ENCODE results near the gene ABCC1.

The ABCC1 gene

DNA sequence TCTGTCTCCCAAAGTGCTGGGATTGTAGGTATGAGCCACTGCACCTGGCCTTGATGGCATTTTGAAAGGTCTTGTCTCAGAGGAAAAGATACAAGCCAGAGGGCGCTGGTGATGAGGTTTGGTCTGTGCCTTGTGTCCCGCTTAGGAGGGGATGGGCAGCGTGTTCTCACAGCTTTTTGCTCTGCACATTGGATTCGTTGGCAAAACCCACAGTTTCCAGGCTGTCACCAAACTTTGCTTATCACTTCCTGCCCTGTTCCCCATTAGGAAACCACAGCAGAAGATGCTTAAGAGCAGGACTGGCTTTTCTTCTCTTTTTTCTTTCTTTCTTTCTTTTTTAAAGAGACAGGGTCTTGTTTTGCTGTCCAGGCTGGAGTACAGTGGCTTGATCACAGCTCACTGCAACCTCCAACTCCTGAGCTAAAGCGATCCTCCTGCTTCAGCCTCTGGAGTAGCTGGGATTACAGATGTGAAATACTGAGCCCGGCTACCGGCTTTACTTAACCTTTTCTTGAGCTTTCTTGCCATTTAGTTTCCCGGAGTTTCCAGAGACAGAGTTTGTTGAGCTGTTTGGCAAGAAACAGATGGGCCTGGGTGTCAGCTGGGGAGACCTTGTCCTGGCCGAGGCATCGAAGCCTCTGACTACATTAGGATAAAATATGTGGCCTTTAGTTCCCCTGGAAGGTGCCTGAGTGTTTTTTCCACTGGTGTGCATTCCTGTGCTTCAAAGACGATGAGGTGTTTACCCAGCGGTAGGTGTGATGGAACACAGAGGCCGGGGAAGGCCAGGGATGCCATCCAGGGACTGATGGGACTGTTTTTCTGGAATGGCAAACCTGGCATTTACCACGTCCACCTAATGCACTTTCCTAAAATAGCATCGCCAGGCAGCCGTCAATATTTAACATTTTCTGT is 112.9 kb downstream of the ABCC1 start:
- in situ Hi-C loops (cut with HindIII; ENCODE audit: low pct_unique_long_range_greater_than_20kb, low sequenced_read_pairs): no loop called here
- TF ChIP-seq JUND (IDR thresholded peaks at IDR 0.05; ENCODE audit: low read depth): no peak
- no peak for DNase-seq (ENCODE audit: low read depth in 1 of 2, low spot score in 1 of 2)

- no peak for DNase-seq (ENCODE audit: low read depth in 1 of 2, low spot score in 1 of 2)
- in situ Hi-C loops (cut with HindIII; ENCODE audit: low pct_unique_long_range_greater_than_20kb, low sequenced_read_pairs): no loop called here
- no peak for TF ChIP-seq JUND (IDR thresholded peaks at IDR 0.05; ENCODE audit: low read depth)
These were observed 114.3 kb downstream of the ABCC1 start for GRCh38 chr16:16063683-16064082.

- in situ Hi-C loops (cut with HindIII; ENCODE audit: low pct_unique_long_range_greater_than_20kb, low sequenced_read_pairs): no loop called here
- no peak for DNase-seq (ENCODE audit: low read depth in 1 of 2, low spot score in 1 of 2)
- no peak for TF ChIP-seq JUND (IDR thresholded peaks at IDR 0.05; ENCODE audit: low read depth)
These were observed 115.5 kb downstream of the ABCC1 start for GRCh38 chr16:16064874-16065384.

DNA sequence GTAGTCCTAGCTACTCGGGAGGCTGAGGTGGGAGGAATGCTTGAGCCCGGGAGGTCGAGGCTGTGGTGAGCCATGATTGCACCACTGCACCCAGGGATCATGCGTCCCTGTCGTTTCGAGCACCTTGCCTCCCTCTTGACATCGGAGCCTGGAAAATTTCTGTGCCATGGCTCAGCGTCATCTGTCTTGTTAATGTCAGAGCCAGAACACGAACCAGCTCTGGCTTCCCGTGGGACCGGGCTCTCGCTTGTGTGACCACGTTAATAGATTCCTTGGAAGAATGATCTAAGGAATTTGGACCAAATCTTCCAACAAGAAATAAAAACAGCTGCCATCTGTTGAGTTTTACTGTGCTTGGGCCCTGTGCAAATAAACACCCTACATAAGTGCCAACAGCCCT is 117.7 kb downstream of the ABCC1 start:
- TF ChIP-seq JUND (IDR thresholded peaks at IDR 0.05; ENCODE audit: low read depth): no peak
- in situ Hi-C loops (cut with HindIII; ENCODE audit: low pct_unique_long_range_greater_than_20kb, low sequenced_read_pairs): no loop called here

DNA sequence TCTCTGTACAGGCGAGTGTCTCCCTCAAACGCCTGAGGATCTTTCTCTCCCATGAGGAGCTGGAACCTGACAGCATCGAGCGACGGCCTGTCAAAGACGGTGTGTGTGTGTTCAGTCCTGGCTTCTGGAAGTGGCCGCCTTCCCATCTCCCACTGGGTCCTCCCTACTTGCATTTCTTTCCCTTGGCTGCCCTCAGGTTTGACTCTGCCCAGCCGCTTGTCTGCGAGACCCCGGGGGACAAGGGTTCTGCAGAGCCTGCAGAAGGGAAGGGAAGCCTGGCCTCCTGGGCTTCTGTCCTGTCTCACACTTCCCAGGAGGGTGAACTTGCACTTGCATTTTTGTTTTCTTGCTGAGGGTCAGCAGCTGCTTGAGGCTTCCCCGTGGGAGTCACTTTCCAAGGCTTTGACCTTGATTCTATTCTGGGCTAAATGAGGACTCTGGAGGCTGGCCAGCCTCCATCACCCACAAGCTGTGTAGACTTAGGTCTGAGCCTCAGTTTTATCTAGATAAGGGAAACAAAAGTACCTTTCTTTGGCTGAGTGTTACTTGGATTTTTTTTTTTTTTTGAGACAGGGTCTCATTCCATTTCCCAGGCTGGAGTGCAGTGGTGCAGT is 122.3 kb downstream of the ABCC1 start:
- no peak for DNase-seq (ENCODE audit: low read depth in 1 of 2, low spot score in 1 of 2)
- TF ChIP-seq JUND (IDR thresholded peaks at IDR 0.05; ENCODE audit: low read depth): no peak
- in situ Hi-C loops (cut with HindIII; ENCODE audit: low pct_unique_long_range_greater_than_20kb, low sequenced_read_pairs): no loop called here

More for the DNA sequence above, 117.7 kb downstream of the ABCC1 start:
- DNase-seq (ENCODE audit: low read depth in 1 of 2, low spot score in 1 of 2): no peak

GRCh38 chr16:16073001-16073545 is 123.7 kb downstream of the ABCC1 start:
- no peak for TF ChIP-seq JUND (IDR thresholded peaks at IDR 0.05; ENCODE audit: low read depth)
- in situ Hi-C loops (cut with HindIII; ENCODE audit: low pct_unique_long_range_greater_than_20kb, low sequenced_read_pairs): no loop called here
- no peak for DNase-seq (ENCODE audit: low read depth in 1 of 2, low spot score in 1 of 2)

GRCh38 chr16:16073891-16074881 is 124.8 kb downstream of the ABCC1 start:
- TF ChIP-seq JUND (IDR thresholded peaks at IDR 0.05; ENCODE audit: low read depth): no peak
- in situ Hi-C loops (cut with HindIII; ENCODE audit: low pct_unique_long_range_greater_than_20kb, low sequenced_read_pairs): no loop called here
- DNase-seq (ENCODE audit: low read depth in 1 of 2, low spot score in 1 of 2): peak; percentile 39 to 89

DNA sequence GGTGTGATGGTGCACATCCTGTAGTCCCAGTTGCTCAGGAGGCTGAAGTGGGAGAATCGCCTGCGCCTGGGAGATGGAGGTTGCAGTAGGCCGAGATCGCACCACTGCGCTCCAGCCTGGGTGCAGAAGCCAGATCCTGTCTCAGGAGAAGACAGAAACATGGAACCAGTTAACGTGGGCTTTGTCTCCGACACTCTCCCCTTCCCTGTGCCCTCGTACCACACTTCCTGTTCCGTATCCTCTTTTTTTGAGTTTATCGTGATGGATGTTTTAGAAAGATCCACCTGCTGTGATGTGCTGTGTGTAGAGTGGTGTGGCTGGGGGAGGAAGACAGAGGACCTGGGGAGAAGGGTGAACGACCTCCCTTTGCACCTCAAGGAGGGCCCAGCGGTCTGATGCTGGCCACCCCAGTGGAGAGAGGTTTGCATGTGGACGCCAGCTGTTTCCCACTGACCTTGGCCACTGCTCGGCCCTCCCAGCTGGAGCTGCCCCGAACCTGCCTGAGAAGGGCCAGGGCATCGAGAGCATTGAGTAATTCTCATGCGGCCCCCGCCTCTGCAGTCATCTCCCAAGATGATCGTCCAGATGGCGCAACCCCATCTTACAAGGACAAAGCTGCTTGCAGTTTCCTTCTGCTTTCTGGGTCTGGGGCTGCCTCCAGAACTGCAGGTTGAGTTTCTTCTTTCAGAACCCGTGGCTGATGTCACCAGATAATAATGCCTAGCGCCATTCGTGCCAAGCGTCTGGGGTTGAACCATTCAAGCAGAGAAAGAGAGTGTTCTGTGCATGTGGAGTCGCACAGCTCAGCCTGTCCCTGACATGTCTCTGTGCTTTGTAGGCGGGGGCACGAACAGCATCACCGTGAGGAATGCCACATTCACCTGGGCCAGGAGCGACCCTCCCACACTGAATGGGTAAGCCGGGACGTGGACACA is 126.3 kb downstream of the ABCC1 start:
- in situ Hi-C loops (cut with HindIII; ENCODE audit: low pct_unique_long_range_greater_than_20kb, low sequenced_read_pairs): no loop called here
- TF ChIP-seq JUND (IDR thresholded peaks at IDR 0.05; ENCODE audit: low read depth): no peak
- no peak for DNase-seq (ENCODE audit: low read depth in 1 of 2, low spot score in 1 of 2)

- in situ Hi-C loops (cut with HindIII; ENCODE audit: low pct_unique_long_range_greater_than_20kb, low sequenced_read_pairs): no loop called here
- DNase-seq (ENCODE audit: low read depth in 1 of 2, low spot score in 1 of 2): no peak
- no peak for TF ChIP-seq JUND (IDR thresholded peaks at IDR 0.05; ENCODE audit: low read depth)
These were observed 127.0 kb downstream of the ABCC1 start for GRCh38 chr16:16076423-16076813.

GRCh38 chr16:16080465-16081065 is 131.1 kb downstream of the ABCC1 start:
- in situ Hi-C loops (cut with HindIII; ENCODE audit: low pct_unique_long_range_greater_than_20kb, low sequenced_read_pairs): no loop called here
- no peak for TF ChIP-seq JUND (IDR thresholded peaks at IDR 0.05; ENCODE audit: low read depth)
- no peak for DNase-seq (ENCODE audit: low read depth in 1 of 2, low spot score in 1 of 2)

DNA sequence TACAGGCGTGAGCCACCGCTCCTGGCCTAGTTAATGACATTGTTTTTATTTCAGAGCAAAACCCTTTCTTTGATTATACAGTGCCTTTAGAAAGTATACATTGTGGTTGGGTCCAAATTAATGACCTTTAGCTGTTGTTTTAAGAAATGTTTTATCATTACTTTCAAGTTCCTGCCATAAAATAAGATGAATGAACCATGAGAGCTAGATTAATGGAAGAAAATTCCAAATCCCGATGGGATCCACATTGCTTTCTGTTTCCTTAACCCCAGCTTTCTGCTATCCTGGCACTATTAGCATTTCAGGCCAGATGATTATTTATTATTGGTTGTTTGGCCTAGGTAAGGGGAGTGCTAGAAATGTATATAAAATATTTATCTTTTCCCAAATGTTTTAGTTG is 131.7 kb downstream of the ABCC1 start:
- in situ Hi-C loops (cut with HindIII; ENCODE audit: low pct_unique_long_range_greater_than_20kb, low sequenced_read_pairs): no loop called here
- no peak for DNase-seq (ENCODE audit: low read depth in 1 of 2, low spot score in 1 of 2)
- TF ChIP-seq JUND (IDR thresholded peaks at IDR 0.05; ENCODE audit: low read depth): no peak

Data from T47D (cell line).